ENCODE measurements around the gene RGS5.
"Not testable (repeated sequence)": the region's sequence is repeated elsewhere in the genome, so short reads cannot be mapped to it uniquely, and the experiment has no call there.

GRCh38 chr1:163228271-163228670 is 25.6 kb upstream of the RGS5 start:
- TF ChIP-seq ARNTL (CRISPR knock-in tag; IDR thresholded peaks at IDR 0.05; ENCODE audit: borderline replicate concordance, low read depth); PPARA (CRISPR knock-in tag; IDR thresholded peaks at IDR 0.05; ENCODE audit: borderline replicate concordance); ZNF565 (CRISPR knock-in tag; conservative IDR thresholded peaks at IDR 0.05; ENCODE audit: low read depth): not testable (repeated sequence)
- TF ChIP-seq, protein P1, sequence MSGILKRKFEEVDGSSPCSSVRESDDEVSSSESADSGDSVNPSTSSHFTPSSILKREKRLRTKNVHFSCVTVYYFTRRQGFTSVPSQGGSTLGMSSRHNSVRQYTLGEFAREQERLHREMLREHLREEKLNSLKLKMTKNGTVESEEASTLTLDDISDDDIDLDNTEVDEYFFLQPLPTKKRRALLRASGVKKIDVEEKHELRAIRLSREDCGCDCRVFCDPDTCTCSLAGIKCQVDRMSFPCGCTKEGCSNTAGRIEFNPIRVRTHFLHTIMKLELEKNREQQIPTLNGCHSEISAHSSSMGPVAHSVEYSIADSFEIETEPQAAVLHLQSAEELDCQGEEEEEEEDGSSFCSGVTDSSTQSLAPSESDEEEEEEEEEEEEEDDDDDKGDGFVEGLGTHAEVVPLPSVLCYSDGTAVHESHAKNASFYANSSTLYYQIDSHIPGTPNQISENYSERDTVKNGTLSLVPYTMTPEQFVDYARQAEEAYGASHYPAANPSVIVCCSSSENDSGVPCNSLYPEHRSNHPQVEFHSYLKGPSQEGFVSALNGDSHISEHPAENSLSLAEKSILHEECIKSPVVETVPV (CRISPR knock-in tag; IDR thresholded peaks at IDR 0.05) = not testable (repeated sequence)

Measured in SK-N-SH treated with all-trans-retinoic acid at 6 μM for 48 hours (cell line).